K562 (cell line): ENCODE data around the gene SH3TC1. TPM values are rescaled to one million over a fixed set of nuclear protein-coding genes. Genes with fewer than 3 reads are reported as not detected.

Experiments
- ATAC-seq: fragments of 200-7000 bp; cut with Tn5 transposase; 3 replicates; pipeline ENCODE4 v1.9.1; 2020; ENCODE audit warnings: moderate library complexity
- BruUV-seq: library from RNA; stranded (reverse); fragments of 400-500 nt; replicated peaks from 2 replicates; lab custom pipeline; 2021; lab: Mats Ljungman, UMichigan
- CTCF ChIA-PET: fragments of 300-600 bp; formaldehyde crosslinking; extraction: SDS; loops from one replicate; lab custom pipeline; 2021; ENCODE audit warnings: low intra/inter-chr PET ratio; lab: Yijun Ruan, JAX
- POLR2A ChIA-PET: fragments of 300-600, 350-650 bp; sonication (Branson Sonifier 250); formaldehyde crosslinking; extraction: SDS; loops from one replicate; lab custom pipeline; 2021; ENCODE audit warnings: antibody characterized with exemption, inconsistent platforms; lab: Yijun Ruan, JAX
- DNase-seq, 4 experiments: peaks; one replicate each; pipeline versions ENCODE4 v3.0.0 to v3.0.0-alpha.2; 2011 to 2018; ENCODE audit warnings: low spot score in 3 of 4, mixed read lengths in 3 of 4; ENCODE audit errors: extremely low read depth in 1 of 4
- FAIRE-seq: peaks from 2 replicates; lab custom pipeline; 2011; peaks lifted over from hg19 to GRCh38; lab: Jason Lieb, UNC
- H2AFZ ChIP-seq: 2 replicates; pipeline ENCODE4 v1.6.0; 2011; ENCODE audit warnings: low read depth, low read length, control low read depth, inconsistent platforms
- H3K27ac ChIP-seq: fragments of 200-600 bp; 3 replicates; pipeline ENCODE4 v1.8.0; 2011; ENCODE audit warnings: low read depth, mild to moderate bottlenecking, control low read depth, inconsistent platforms, low read length, moderate library complexity, mixed read lengths; ENCODE audit errors: extremely low read depth
- H3K27me3 ChIP-seq, 2 experiments: fragments of 300-600 bp in 1 of 2; 2 replicates in 1 of 2; 3 replicates in 1 of 2; pipeline versions ENCODE4 v1.6.0 to v1.8.0; 2011; ENCODE audit warnings: inconsistent platforms in 2 of 2, low read length in 2 of 2, mild to moderate bottlenecking in 1 of 2, mixed read lengths in 1 of 2, moderate library complexity in 1 of 2; ENCODE audit not compliant: control insufficient read depth in 2 of 2, insufficient read depth in 2 of 2
- H3K36me3 ChIP-seq: fragments of 300-600 bp; 3 replicates; pipeline ENCODE4 v1.8.0; 2011; ENCODE audit warnings: mild to moderate bottlenecking, low read length, inconsistent platforms; ENCODE audit not compliant: control insufficient read depth, insufficient read depth
- H3K4me1 ChIP-seq, 2 experiments: fragments of 200-600 bp in 1 of 2; replicated peaks in 1 of 2; 2 replicates in 1 of 2; 3 replicates in 1 of 2; pipeline versions ENCODE4 v1.5.1 to v1.8.0; 2011; ENCODE audit warnings: inconsistent platforms in 2 of 2, low read length in 2 of 2, mild to moderate bottlenecking in 1 of 2, mixed read lengths in 1 of 2, moderate library complexity in 1 of 2; ENCODE audit not compliant: control insufficient read depth in 2 of 2, insufficient read depth in 2 of 2
- H3K4me2 ChIP-seq: 2 replicates; pipeline ENCODE4 v1.6.1; 2011; ENCODE audit warnings: low read length, control low read depth, inconsistent platforms, mixed read lengths; ENCODE audit not compliant: insufficient read depth
- H3K4me3 ChIP-seq: fragments of 200-600 bp; sonication (generic), shearing (Covaris generic); 2 replicates; pipeline ENCODE4 v1.5.1; 2016; ENCODE audit warnings: control low read depth, inconsistent platforms
- H3K79me2 ChIP-seq: fragments of 200-600 bp; 3 replicates; pipeline ENCODE4 v1.8.0; 2011; ENCODE audit warnings: low read length, inconsistent platforms; ENCODE audit not compliant: control insufficient read depth, insufficient read depth
- H3K9ac ChIP-seq, 2 experiments: 2 replicates each; pipeline versions ENCODE4 v1.6.0 to v1.6.1; 2011; ENCODE audit warnings: low read depth in 2 of 2, low read length in 2 of 2, control low read depth in 1 of 2, inconsistent platforms in 1 of 2, mild to moderate bottlenecking in 1 of 2, mixed read lengths in 1 of 2; ENCODE audit not compliant: insufficient read depth in 1 of 2
- H3K9me1 ChIP-seq: one replicate; pipeline ENCODE4 v1.6.0; 2011; ENCODE audit warnings: inconsistent platforms, mild to moderate bottlenecking, low read length, moderate library complexity; ENCODE audit not compliant: control insufficient read depth, insufficient read depth
- H3K9me3 ChIP-seq: replicated peaks from 2 replicates; pipeline ENCODE4 v1.5.1; 2011; ENCODE audit warnings: low read depth, low read length, inconsistent platforms; ENCODE audit not compliant: control insufficient read depth, insufficient read depth
- H4K20me1 ChIP-seq: replicated peaks from 2 replicates; pipeline ENCODE4 v1.6.1; 2011; ENCODE audit warnings: low read length, inconsistent platforms, mixed read lengths; ENCODE audit not compliant: control insufficient read depth, insufficient read depth
- BCOR ChIP-seq: fragments of 450-650 bp; IDR thresholded peaks from 2 replicates; pipeline ENCODE4 v1.6.1; 2016
- CREBBP ChIP-seq: IDR thresholded peaks from one replicate; pipeline ENCODE4 v1.6.1; 2012; ENCODE audit warnings: low read depth, mild to moderate bottlenecking, control low read depth, inconsistent platforms, low read length
- FOXP1 ChIP-seq: sonication (generic); formaldehyde crosslinking; IDR thresholded peaks from 2 replicates; pipeline ENCODE4 v1.8.0; 2022; ENCODE audit warnings: mild to moderate bottlenecking, missing genetic modification reagents
- HMG20A ChIP-seq: fragments of 450-650 bp; formaldehyde crosslinking; conservative IDR thresholded peaks from 2 replicates; pipeline ENCODE4 v1.4.0; 2020; ENCODE audit warnings: mild to moderate bottlenecking, mixed read lengths
- KHSRP ChIP-seq: fragments of 450-650 bp; IDR thresholded peaks from 2 replicates; pipeline ENCODE4 v1.6.1; 2017
- NEUROD1 ChIP-seq: fragments of 150-350 bp; IDR thresholded peaks from 2 replicates; pipeline ENCODE4 v1.6.1; 2014; ENCODE audit warnings: borderline replicate concordance, low read length, low read depth; ENCODE audit not compliant: partially characterized antibody
- NRF1 ChIP-seq, 2 experiments: fragments of 450-650 bp; IDR thresholded peaks in 1 of 2; conservative IDR thresholded peaks in 1 of 2; 2 replicates each; pipeline ENCODE4 v1.6.1; 2014; ENCODE audit warnings: mild to moderate bottlenecking in 2 of 2
- PCBP2 ChIP-seq: fragments of 200-400 bp; formaldehyde crosslinking; IDR thresholded peaks from 2 replicates; pipeline ENCODE4 v1.6.1; 2018; ENCODE audit warnings: low read length, low read depth, mild to moderate bottlenecking, moderate library complexity; ENCODE audit not compliant: poor library complexity, severe bottlenecking
- ZC3H4 ChIP-seq: sonication (generic); formaldehyde crosslinking; IDR thresholded peaks from 2 replicates; pipeline ENCODE4 v1.9.0; 2021; ENCODE audit warnings: missing genetic modification reagents, borderline replicate concordance
- ZNF347 ChIP-seq: fragments of 450-650 bp; formaldehyde crosslinking; IDR thresholded peaks from 2 replicates; pipeline ENCODE4 v1.4.0; 2020; ENCODE audit warnings: low read depth, mild to moderate bottlenecking, moderate library complexity
- ZNF785 ChIP-seq: fragments of 250-450 bp; sonication (Bioruptor Pico); IDR thresholded peaks from 2 replicates; pipeline ENCODE4 v1.4.0; 2020; ENCODE audit warnings: mild to moderate bottlenecking
- WGBS: fragments of 100-300 bp; shearing (Covaris generic); methylation state at CpG from one replicate; pipeline ENCODE4 v1.1.6; 2016; ENCODE audit warnings: low coverage, mixed read lengths; ENCODE audit not compliant: insufficient coverage; ENCODE audit errors: missing lambda C conversion rate; 5-methylcytosine and 5-hydroxymethylcytosine counted together
- in situ Hi-C: fragments of 300-500 bp; cut with MboI; formaldehyde crosslinking; loops from 4 replicates; pipeline ENCODE4 v1.15.0; 2018; ENCODE audit warnings: inconsistent platforms, mixed read lengths
- intact Hi-C: fragments of 100-400 bp; cut with micrococcal nuclease; formaldehyde crosslinking; loops from 2 replicates; pipeline ENCODE4 v1.14.2; 2022
- polyA plus RNA-seq, 8 experiments: library from polyadenylated mRNA; depleted of rRNA in 4 of 8; stranded (reverse) in 5 of 8; unstranded in 3 of 8; fragments of >200 nt; fragmentation: Nextera tagmentation in 2 of 8; fragmentation: Illumina TruSeq in 1 of 8; extraction: Ambion mirVana in 2 of 8; extraction: Trizol in 1 of 8; gene quantifications; 2 replicates each; pipeline versions ENCODE4 v1.2.1 to v1.2.3, GENCODE V29; 2011 to 2014; ENCODE audit warnings: inconsistent platforms in 1 of 8, missing spikeins in 1 of 8
- total RNA-seq, 7 experiments: library from RNA; depleted of rRNA in 6 of 7; stranded (reverse); fragments of >200 nt in 6 of 7; fragmentation: Illumina TruSeq in 2 of 7; extraction: Trizol in 2 of 7; gene quantifications; 2 replicates each; pipeline versions ENCODE4 v1.2.1 to v1.2.3, GENCODE V29; 2011 to 2021; ENCODE audit warnings: low replicate concordance in 1 of 7
- TF ChIP-seq, protein P1 (sequence below): fragments of 250-450 bp; sonication (Bioruptor Pico); IDR thresholded peaks from 2 replicates; pipeline ENCODE4 v1.9.0; 2021; ENCODE audit warnings: mild to moderate bottlenecking
- TF ChIP-seq, protein P2 (sequence below): sonication (generic); formaldehyde crosslinking; IDR thresholded peaks from 2 replicates; pipeline ENCODE4 v1.8.0; 2022; ENCODE audit warnings: mild to moderate bottlenecking, missing genetic modification reagents
- TF ChIP-seq, protein P3 (sequence below): sonication (generic); formaldehyde crosslinking; IDR thresholded peaks from 2 replicates; pipeline ENCODE4 v1.8.0; 2022; ENCODE audit warnings: missing genetic modification reagents, mild to moderate bottlenecking, moderate library complexity, borderline replicate concordance

SH3TC1 gene
- total and polyA plus RNA-seq, 9 of the 15 experiments (the other 6 are each of a cell fraction or from before 2014, with no cell fraction given), result 0.04 to 2.1 (median 0.48) TPM; not detected in 1

DNA sequence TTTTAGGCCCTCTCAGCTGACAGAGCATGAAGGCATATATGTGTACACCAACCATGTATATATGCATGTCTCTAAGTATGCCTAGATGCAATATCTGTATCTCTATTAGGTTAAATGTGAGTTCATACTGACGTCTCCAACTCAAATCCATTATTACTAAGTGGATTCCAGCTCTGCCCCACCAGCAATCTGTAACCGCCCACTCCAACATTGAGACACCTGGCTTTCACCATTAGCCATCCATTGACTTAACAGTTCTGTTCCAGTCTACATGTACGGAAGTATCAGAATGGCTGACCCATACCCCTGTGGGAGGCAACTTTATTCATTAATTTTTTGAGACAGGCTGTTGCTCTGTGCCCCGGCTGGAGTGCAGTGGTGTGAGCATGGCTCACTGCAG is 15.0 kb upstream of the SH3TC1 start:
- Histone ChIP-seq H3K36me3 (no peaks in the 10 kb centered on the region), H3K79me2 (no peaks in the 10 kb centered on the region), H3K4me2 (no peak overlapping the region), H3K4me1 (peaks cover 2 to 31% of the 10 kb centered on the region in 2 experiments; a peak in 2 of 5 replicates), H3K9me3 (no peaks in the 10 kb centered on the region; the same call in 1 of the 2 replicates), H2AFZ (no peak overlapping the region), H3K9ac (no peak overlapping the region), H3K27ac (no peak overlapping the region), H3K4me3 (no peak overlapping the region), H3K9me1 (no peaks in the 10 kb centered on the region), H3K27me3 (peaks cover 5 to 36% of the 10 kb centered on the region in 2 experiments; a peak in 3 of 5 replicates), H4K20me1 (peaks cover 10% of the 10 kb centered on the region)
- DNase-seq (no peak), FAIRE-seq (no peak), ATAC-seq (no peak)
- 25% methylated on average over 4 of the region's 4 CpGs for WGBS
- ChIA-PET POLR2A (no interaction called here), CTCF (no interaction called here)
- intact Hi-C loops, result no loop called here
- in situ Hi-C loops, result no loop called here
- no peak for TF ChIP-seq CREBBP
- no peak for TF ChIP-seq ZNF785 (CRISPR knock-in tag)
- TF ChIP-seq, protein P1, sequence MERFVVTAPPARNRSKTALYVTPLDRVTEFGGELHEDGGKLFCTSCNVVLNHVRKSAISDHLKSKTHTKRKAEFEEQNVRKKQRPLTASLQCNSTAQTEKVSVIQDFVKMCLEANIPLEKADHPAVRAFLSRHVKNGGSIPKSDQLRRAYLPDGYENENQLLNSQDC (CRISPR knock-in tag), result no peak
- TF ChIP-seq NEUROD1, result no peak
- no peak for TF ChIP-seq KHSRP
- no TSS peak for BruUV-seq

GRCh38 chr4:8185295-8185694 is 13.8 kb upstream of the SH3TC1 start:
- no peaks in the 10 kb centered on the region for H3K9me1 ChIP-seq
- no peak for FAIRE-seq
- no peak for TF ChIP-seq FOXP1 (CRISPR knock-in tag)
- no peak for TF ChIP-seq ZNF347
- TF ChIP-seq ZC3H4 (CRISPR knock-in tag), result no peak
- no peak for TF ChIP-seq NRF1 (conservative IDR thresholded peaks at IDR 0.05 in 1 of 2, IDR thresholded peaks at IDR 0.05 in 1 of 2)
- TF ChIP-seq BCOR, result no peak
- TF ChIP-seq, protein P2, sequence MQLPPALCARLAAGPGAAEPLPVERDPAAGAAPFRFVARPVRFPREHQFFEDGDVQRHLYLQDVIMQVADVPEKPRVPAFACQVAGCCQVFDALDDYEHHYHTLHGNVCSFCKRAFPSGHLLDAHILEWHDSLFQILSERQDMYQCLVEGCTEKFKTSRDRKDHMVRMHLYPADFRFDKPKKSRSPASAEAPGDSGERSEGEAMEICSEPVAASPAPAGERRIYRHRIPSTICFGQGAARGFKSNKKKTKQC (CRISPR knock-in tag), result no peak
- TF ChIP-seq, protein P3, sequence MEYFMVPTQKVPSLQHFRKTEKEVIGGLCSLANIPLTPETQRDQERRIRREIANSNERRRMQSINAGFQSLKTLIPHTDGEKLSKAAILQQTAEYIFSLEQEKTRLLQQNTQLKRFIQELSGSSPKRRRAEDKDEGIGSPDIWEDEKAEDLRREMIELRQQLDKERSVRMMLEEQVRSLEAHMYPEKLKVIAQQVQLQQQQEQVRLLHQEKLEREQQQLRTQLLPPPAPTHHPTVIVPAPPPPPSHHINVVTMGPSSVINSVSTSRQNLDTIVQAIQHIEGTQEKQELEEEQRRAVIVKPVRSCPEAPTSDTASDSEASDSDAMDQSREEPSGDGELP, result no peak
- TF ChIP-seq HMG20A (CRISPR knock-in tag), result no peak
- no peak for TF ChIP-seq PCBP2

More at GRCh38 chr4:8185295-8185694, 13.8 kb upstream of the SH3TC1 start:
- CTCF ChIA-PET, result no interaction called here
- in situ Hi-C loops (no loop called here), intact Hi-C loops (no loop called here)
- no peak overlapping the region for H3K4me2 ChIP-seq
- peaks cover 2 to 40% of the 10 kb centered on the region in 2 experiments; a peak in 2 of 5 replicates for H3K4me1 ChIP-seq
- no peak overlapping the region for H3K4me3 ChIP-seq
- H3K36me3 ChIP-seq, result no peaks in the 10 kb centered on the region
- ATAC-seq (no peak), DNase-seq (no peak)
- H3K9ac ChIP-seq, result no peak overlapping the region
- peaks cover 5 to 46% of the 10 kb centered on the region in 2 experiments; a peak in 3 of 5 replicates for H3K27me3 ChIP-seq
- peaks cover 10% of the 10 kb centered on the region for H4K20me1 ChIP-seq
- no peak overlapping the region for H3K27ac ChIP-seq
- no TSS peak for BruUV-seq
- no peak overlapping the region for H2AFZ ChIP-seq
- H3K79me2 ChIP-seq, result no peaks in the 10 kb centered on the region
- H3K9me3 ChIP-seq, result no peaks in the 10 kb centered on the region; the same call in 1 of the 2 replicates
- POLR2A ChIA-PET, result no interaction called here
- WGBS, result 3% methylated on average over 9 of the region's 9 CpGs
